GM19035 (cell line): Measurements from ENCODE around the gene DNM3.

Experiments used
- ATAC-seq: cut with Tn5 transposase; IDR thresholded peaks from one replicate; pipeline ENCODE4 v1.9.1; 2021; ENCODE audit not compliant: unreplicated experiment

The DNM3 gene

DNA sequence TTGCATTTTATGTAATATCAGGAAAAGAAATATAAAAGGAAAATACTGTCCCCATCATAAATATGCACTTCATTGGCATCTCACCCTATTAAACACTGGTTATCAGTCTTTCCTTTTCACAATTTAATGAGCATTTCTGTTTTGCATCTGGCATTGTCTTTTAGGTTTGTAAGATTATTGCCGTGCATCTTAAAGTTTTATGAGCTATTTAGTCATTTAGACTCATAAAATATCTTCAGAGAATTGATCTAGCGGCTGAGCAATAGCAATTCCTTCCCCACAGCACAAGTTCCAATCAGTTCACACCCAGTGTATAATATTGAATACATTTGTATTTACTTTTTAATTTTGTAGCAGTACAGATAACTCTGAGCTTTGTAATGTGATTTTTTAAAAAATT is 466.8 kb downstream of the DNM3 start:
- ATAC-seq = no peak

DNA sequence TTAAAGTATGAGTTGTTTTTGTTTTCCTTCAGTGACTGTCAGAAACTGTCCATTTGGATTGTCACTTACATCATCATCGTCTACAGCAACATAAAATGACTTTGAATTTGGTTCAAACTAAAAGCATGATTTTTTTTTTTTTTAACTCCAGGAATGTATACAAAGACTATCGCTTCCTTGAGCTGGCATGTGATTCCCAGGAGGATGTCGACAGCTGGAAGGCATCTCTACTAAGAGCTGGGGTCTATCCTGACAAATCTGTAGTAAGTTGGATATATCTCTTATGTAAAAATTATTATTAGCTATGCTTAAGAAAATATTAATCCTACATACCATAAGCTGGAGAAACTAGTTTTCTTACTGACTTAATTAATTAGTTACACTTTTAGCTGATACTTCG is 467.3 kb downstream of the DNM3 start:
- ATAC-seq = no peak

DNA sequence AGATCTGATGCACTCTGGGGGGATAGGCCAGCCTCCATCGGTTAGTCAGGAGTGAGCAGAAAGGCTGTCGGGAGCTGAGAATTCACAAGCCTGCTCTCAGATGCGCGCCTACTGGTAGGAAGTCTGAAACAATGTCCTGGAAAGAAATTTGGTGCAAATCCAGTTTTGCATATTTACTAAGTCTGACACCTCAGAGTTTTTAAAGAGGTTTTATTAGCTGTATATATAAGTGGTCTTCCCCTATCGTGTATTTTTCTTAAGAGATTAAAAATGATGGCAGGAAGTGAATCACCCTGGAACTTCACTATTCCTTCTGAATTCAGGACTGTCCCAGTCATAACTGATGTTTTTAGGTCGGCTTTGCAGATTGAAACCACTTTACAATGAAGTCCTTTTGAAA is 479.4 kb downstream of the DNM3 start:
- no peak for ATAC-seq

DNA sequence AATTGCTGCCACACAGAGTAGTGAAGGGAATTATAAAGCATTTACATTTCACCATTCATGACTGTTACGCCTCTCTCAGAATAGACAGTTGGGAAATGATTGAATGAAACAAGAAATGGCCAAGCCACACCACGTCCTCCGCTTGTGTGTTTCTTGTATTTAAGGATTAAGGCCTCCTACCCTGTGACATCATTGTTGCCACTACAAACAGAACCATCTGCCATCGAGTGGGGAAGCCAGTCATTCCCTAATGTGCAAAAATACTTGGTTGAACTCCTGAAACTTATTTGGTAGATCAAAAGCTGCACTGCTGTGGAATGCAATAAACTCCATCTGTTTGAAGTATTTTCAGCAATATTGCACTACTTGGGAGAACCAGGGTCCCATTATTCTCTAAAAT is 480.2 kb downstream of the DNM3 start:
- no peak for ATAC-seq

DNA sequence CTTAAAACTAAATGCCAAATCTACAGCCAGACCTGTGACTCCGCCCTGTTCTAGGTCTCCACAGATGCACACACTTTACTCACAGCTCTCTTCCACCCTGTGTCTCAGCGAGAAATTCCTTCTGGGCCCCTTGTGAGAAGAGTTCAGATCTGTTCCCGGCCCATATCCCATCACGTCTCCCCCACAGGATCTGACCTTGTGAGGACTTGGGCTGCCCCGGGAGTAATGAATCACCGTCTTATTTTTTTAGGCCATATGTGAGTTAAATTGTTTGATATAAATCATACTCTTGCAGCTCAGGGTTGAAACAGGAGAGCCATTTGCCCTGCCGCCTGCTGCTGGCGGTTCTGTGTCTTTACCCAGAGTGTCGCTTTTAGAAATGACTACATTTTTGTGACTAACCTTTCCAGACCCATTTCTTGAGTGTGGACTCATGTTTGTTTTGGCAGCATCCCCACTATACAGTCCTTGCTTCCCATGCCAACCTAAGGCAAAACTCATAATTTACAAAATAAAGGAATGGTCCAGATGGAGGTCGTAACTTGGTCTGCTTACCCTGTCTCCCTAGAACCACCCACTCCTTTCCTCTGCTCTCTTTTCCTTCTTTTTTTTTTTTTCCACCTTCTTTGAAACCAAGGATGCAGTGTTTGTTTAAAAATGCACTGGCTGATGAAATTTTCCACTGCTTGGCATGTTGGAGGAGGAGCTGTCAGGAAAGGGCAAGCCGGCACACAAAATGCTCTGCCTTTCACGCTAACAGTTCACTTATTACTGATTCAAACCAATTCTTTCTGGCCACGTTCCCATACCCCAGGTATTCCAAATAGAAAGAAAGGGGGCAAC is 481.1 kb downstream of the DNM3 start:
- ATAC-seq = no peak

DNA sequence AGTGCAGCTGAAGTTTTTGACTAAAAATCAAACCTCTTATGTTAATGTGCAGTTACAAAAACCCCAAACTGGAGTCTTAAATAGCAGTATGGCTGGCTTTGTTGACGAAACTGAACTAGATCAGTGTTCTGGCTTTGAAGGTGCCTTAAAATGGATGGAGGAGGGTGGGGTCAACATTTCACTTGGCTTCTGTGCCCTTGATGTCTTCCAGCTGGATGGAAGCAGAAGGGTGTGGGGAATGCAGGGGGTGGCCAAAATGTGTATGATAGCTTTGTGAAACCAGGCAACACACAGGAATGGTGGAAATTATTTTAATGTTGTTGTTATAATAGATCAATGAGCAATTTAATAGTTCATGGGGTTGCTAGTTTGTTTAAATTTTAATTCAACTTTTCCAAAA is 482.4 kb downstream of the DNM3 start:
- no peak for ATAC-seq

DNA sequence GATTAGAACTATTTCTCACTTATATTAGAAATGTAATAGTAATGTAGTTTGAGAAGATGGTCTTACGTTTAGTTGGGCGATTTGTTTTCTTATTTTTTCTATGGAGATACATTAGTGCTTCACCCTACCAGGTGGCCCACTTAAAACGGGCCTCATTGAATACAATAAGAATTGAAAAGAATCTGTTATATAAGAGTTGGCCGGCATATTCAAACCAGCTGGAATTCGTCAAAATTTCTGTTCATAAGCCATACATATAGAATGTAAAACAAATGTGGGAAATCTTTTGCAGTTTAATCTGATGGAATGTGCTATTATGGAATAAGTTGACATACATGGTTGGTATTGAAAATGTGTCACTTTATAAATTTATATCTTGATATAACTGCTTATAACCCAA is 482.8 kb downstream of the DNM3 start:
- no peak for ATAC-seq

DNA sequence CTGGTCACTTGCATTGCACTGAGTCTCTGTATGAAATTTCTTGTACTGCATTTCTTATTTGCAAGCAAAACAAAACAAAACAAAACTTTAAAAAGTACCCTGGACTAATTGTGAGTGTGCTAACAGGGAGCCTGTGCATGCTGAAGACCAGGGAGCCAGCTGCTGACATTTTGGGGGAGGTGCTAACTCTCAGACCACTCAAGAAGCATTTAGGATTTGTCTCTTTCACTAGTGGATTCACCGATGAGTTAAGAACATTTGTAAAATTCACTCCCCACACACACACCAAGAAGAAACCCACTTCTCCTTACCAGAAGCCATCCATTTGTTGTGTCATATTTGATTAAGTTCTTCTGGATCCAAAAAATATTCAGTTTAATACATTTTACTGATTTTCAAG is 483.5 kb downstream of the DNM3 start:
- ATAC-seq = no peak

DNA sequence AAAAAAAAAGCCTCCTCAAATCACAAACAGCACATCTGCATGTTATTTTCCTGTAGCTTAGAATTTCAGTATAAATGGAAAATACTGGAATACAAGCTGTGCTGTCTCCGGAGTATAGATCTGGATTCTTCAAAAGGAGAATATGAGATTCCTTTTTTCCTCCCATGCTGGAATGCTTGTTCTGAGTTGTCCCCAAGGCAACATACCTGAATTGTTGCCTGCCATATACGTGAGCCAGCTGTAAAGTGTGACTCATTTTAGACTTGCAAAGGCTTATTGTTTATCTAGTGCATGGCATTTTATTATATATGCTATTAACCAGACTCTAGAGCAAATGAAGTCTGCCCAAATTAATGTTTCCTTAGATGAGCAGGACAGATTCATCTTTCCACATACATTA is 484.2 kb downstream of the DNM3 start:
- ATAC-seq = no peak

DNA sequence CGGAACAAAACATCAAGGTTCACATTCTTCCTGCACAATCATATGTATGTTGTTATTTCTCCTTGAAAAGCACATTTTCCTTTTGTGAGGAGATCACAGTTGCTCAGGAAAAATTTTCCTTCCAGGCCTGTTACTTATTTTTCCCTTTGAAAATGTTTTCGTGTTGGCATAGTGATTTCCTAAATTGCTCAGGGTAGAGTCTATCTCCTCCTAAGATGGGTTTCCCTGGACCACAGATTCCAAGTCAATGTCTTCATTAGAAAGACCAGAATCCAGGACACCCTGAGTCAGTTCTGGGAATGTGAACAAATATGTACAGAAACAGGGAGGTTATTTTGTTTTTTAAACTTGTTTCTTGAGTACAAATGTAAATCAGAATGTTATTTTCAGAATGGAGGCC is 484.8 kb downstream of the DNM3 start:
- no peak for ATAC-seq

DNA sequence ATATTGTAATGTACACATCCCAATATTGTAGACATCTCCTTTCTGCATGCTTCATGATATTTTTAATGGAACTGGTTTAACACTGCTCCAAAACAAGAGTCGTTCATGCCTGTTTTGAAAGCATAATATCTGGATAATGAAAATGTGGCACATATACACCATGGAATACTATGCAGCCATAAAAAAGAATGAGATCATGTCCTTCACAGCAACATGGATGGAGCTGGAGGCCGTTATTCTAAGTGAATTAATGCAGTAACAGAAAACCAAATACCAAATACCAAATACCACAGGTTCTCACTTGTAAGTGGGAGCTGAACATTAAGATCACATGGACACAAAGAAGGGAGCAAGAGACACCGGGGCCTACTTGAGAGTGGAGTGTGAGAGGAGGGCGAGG is 487.0 kb downstream of the DNM3 start:
- no peak for ATAC-seq

DNA sequence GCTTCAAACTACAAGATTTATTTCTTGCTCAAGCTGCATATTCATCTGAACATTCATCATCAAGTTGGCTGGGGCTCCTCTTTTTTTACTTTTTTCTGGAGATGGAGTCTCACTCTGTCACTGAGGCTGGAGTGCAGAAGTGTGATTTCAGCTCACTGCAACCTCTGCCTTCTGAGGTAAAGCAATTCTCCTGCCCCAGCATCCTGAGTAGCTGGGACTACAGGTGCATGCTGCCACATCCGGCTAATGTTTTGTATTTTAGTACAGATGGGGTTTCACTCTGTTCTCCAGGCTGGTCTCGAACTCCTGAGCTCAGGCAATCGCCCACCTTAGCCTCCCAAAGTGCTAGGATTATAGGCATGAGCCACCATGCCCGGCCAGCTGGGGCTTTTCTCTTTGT is 490.9 kb downstream of the DNM3 start:
- ATAC-seq = no peak

DNA sequence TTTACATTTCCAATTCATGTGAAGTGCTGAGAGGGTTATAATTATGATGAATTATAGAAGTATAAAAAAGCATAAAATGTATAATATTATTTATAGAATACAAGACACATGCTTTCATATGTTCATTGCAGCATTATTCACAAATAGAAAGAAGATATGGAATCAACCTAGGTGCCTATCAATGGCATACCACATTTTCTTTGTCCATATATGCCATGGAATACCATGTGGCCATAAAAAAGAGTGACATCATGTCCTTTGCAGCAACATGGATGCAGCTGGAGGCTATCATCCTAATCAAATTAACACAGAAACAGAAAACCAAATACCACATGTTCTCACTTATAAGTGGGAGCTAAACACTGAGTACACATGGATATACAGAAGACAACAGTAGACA is 494.1 kb downstream of the DNM3 start:
- ATAC-seq = no peak

DNA sequence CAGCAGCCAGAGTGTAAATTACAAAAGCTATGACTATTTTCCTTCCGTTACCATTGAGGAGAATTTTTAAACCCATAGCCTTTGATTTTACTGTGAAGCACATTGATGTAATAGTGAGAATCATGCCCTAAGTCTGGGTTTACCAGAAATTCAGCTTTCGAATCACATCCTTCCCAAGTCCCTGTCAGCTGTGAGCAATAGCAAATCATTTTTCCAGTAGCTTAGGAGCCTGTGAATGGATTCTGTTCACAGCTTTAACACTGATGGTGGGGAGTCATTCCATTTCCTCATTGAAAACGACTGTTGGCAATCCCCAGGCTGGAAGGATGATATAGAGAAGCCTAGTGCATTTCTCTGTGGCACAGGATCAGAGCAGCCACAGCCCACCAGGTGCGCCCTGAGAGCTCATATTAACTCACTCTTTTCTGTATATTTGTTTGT is 497.0 kb downstream of the DNM3 start:
- no peak for ATAC-seq

DNA sequence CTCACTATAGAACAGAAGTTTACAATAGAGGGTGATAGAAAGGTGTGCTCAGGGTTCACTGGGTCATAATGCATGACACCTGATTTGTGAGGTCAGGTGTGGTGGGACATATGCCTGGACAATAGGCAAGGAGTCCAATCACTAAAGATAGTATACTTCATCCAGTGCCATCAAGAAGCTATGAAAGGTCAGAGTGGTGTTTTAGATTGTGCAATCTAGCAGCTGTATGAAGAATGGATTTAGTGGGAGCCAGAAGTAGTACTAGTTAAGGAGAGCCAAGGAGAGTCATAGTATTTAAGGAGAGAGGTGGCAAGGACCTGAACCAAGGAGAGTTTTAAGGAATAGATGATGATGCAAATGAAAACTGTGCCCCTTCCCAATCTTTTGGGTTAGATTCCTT is 498.5 kb downstream of the DNM3 start:
- no peak for ATAC-seq

DNA sequence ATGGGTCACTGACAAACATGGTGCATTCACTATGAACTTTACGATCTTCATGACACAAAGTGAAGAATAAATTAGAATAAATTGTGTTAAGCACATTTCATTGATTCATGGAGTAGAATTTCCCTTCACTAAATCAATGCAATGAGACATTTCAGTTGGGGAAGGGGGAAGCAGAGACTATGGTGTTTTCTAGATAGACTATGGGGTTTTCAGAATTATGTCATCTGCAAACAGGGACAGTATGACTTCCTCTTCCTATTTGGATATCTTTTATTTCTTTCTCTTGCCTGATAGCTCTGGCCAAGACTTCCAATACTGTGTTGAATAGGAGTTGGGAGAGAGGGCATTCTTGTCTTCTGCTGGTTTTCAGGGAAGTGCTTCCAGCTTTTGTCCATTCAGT is 499.2 kb downstream of the DNM3 start:
- ATAC-seq = peak; percentile 34

DNA sequence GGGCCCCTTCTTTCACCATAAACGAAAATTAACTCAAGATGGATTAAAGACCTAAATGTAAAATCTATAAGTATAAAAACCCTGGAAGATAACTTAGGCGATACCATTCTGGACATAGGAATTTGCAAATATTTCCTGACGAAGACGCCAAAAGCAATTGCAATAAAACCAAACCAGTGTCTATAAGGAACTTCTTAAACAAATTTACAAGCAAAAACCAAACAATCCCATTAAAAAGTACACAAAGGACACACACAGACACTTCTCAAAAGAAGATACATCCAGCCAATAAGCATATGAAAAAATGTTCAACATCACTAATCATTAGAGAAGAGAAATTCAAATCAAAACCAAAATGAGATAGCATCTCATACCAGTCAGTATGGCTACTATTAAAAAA is 500.4 kb downstream of the DNM3 start:
- ATAC-seq = no peak

DNA sequence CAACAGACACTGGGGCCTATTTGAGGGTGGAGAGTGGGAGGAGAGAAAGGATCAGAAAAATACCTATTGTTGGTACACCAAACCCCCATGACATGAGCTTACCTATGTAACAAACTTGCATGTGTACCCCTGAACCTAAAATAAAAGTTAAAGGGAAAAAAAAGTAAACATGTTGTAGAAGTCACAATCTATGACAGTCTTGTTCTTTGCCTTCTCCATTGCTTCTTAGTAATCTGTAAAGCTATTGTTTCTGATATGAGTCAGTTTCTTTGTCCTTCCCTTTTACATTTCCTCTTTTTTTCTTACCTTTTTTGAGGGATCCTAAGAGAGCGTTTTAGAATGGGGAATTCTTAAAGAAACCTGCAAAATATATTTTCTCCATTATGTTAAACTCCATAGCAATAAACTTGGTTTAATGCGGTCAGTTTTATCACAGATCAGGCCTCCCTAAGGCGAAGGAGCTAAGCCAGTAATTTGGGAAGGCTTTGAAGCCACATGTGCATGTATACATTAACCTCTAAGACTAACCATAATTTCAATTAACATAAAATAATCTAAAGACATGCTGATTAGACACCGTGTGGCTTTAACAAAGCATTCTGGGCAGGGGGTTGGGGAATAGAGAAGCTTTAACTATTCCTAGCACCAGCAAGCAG is 501.4 kb downstream of the DNM3 start:
- ATAC-seq = peak; percentile 36

DNA sequence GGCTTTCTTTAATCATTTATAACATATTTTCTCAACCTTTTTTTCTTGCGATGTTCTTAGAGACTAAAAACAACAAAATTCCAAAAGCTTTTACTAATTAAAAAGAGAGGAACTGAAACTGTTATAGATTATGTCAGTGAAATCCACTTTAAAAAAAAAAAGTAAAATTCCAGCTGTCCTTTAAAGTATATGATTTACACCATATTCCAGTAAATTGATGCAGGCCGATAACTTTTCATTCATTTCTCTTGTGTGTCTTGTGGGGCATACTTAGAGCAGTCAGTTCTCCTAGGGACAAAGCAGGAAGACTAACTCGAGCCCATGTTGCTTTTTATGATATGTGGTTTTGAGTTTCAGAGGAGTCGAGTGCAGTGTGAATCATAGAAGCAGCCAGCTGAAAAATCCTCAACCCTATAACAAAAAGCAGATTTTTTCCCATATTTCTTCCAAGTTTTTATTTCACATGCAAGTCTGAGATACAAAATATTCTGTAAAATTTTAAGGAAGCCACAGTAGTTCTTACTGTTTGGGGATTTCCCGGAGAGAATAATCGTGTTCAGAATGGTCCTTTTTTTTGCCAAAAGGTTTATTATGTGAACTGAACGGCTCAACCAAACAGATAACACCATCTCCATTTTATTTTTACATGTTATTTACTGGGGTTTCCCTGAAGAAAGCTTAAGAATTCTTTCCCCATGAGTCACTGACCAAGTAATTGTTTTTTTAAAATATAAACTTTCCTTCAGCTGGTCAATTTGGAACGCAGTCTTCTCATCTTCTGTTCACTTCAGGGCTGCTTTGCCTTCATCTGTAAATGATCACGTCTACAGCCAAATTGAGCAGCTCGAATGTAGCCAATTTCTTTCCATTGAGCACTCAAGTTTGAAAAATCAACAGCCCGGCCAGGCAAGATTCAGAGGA is 502.2 kb downstream of the DNM3 start:
- ATAC-seq = no peak

DNA sequence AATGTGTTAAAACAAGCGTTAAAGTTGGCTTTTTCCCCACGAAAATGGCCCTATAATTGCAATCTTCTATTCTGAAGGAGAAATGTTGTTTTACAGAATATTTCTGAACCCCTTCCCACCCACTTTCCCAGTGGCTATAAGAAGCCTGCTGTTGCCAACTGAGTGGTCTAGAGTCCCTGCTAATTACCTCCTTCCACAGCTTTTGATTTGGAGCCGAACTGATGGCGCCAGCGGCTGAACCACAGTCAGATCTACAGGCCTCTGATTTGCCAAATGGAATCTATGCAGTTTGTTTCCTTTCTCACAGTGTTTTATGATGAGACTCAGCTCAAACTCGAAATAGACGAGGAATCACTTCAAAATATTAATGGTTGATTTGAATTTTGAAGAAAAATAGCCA is 503.1 kb downstream of the DNM3 start:
- ATAC-seq = no peak

DNA sequence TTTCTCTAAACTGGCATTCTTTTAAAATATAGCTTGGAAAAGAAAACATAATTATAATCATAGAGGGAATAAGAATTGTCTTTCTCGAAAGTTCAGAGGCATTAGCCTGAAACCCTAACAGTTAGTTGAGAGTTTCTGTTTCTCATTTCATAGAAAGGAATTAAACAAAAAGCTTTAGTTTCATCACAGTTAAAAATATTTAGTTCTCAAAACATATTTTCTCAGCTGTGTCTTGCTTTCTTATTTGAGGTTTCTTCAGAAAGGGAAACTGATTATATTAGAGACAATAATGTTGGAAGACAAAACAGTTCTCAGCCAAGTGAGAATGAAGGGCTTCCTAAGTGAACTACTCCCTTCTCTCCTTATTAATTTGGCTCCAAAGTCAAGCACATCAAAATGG is 503.8 kb downstream of the DNM3 start:
- no peak for ATAC-seq

DNA sequence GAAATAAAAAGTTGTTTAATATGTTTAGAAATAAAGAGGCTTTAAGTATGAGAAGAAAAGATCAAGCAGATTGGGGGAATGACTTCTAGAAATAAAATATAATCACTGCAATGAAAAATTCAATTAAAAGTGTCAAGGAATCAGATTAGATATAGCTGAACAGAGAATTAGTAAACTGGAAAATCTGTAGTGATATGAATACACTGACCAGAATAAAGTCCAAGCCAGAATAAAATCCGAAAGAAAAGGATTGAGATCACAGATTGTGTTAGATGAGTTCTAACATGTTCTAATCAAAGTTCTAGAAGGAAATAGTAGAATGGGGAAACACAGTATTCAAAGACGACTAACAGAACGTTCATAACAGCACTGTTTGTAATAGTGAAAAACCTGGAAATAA is 506.1 kb downstream of the DNM3 start:
- ATAC-seq = no peak
